GDM1 (cell line): ENCODE data around the gene SLC8A2.
"Not testable (repeated sequence)": the region's sequence is repeated elsewhere in the genome, so short reads cannot be mapped to it uniquely, and the experiment has no call there.

Experiments
- DNase-seq: peaks from one replicate; lab custom pipeline; 2025; lab: John Stamatoyannopoulos, UW

The SLC8A2 gene

DNA sequence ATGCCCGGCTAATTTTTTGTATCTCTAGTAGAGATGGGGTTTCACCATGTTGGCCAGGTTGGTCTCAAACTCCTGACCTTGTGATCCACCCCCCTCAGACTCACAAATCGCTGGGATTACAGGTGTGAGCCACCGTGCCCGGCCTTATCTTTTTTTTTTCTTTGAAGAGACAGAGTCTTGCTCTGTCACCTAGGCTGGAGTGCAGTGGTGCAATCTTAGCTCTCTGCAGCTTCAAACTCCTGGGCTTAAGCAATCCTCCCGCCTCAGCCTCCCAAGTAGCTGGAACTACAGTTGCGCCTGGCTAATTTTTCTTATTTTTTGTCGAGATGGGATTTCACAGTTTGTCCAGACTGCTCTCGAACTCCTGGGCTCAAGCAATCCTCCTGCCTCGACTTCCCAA, 60.0 kb downstream of the SLC8A2 start:
- not testable (repeated sequence) for DNase-seq

- DNase-seq = no peak
Observed at GRCh38 chr19:47411101-47411500, 60.6 kb downstream of the SLC8A2 start.

DNA sequence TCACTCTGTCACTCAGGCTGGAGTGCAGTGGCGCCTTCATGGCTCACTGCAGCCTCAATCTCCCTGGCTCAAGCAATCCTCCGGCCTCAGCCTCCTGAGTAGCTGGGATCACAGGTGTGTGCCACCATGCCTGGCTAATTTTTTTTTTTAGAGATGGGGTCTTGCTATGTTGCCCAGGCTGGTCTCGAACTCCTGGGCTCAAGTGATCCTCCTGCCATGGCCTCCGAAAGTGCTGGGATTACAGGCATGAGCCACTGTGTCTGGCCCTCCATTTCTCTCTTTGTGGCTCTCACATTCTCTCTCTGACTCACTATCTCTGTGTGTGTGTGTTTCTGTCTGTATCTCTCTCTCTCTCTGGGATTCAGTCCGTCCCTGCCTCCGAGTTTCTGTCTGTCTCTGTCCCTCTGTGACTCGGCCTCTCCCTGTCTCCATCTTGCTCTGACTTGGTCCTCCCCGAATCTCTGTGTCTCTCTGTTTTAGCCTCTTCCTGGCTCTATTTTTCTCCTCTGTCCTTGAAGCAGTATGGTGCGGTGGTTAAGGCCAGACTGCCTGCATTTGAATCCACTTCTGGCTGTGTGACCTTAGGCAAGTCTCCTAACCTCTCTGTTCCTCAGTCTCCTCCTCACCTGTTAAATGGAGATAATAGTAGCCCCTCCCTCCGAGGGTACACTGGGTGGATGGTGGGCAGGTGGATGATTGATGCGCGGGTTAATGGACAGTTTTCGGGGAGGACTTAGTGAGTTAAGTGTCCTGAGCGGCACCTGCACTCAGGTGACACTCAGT, 63.3 kb downstream of the SLC8A2 start:
- DNase-seq = no peak

- DNase-seq = no peak
Observed at GRCh38 chr19:47407417-47407774, 64.3 kb downstream of the SLC8A2 start.

DNA sequence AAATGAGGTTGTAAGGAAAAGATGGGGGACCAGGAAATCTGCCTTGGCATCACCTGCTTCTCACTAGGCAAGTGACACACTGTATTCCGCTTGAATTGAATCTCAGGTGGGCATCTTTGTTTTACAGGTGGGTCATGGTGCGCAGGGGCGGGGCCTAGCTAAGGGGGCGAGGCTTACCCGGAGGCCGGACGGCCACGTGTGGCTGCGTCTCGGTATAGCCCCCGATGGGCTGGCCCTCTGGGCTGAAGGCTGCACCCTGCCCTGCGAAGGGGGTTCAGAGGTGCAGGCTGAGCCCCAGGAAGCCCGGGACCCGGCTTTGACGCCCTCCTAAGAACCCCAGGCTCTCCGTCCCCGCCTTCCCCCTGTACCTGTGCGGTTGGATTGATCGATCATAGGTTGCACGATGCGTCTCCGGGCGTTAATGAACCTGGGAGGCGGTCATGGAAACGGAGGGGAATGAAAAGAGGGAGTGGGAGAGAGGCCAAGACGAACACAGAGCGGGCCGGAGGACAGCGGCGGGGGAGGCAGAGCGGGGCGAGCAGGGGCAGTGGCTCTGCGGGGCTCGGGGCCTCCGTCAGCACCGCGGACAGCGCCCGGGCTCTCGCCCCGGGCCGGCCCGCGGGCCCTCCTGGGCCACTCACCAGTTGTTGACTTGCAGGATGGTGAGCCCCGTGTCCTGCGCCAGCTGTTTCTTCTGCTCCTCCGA, 64.8 kb downstream of the SLC8A2 start:
- no peak for DNase-seq

GRCh38 chr19:47405854-47406417, 65.8 kb downstream of the SLC8A2 start:
- DNase-seq = no peak

DNA sequence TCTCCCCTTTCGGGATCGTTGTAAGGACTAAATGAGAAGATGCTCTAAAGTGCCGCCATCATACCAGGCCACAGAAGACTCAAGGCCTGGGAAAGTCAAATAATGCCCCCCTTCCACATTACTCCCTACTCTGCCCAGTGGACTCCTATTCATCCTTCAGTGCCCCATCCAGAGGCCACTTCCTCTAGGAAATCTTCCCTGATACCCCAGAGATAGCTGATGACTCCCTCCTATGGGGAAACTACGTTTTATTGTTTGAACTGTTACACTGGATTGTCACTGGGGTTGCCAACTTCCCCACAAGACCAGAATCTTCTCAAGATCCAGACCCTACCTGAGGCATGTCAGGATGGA, 66.5 kb downstream of the SLC8A2 start:
- no peak for DNase-seq

DNA sequence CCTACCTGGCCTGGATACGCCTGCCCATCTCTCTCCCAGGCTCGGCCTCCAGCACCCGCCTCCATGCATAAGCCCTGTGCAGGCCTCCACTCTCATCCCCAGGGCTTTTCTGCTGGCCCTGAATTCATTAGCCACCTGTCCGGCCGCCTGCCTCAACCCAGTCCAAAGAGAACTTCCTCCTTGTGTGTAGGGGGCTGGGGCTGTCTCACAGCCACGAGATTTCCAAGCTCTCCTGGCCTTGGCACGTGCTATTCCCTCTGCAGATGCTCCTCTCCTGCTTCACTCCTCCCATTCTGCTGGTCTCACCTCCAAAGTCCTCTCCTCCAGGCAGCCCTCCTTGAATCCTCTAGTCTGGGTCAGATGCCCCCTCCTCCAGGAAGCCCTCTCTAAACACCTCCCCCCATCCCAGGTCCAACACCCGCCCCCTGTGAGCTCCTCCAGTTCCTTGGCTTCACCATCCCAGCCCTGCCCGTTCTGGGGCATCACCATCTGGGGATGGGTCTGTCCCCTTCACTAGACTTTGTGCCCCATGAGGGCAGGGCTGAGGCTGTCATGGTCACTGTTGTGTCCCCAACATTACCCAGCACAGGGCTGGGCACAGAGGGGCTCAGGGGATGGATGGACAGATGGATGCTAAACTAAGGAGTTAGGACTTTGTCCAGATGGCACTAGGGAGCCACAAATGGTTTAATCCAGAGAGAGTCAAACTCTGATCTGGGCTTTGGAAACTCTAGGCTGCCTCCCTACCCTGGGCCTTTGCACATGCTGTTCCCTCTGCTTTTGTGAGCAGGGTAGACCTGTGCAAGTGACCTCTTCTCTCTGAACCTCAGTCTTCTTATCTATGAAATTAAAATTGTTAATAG, 67.1 kb downstream of the SLC8A2 start:
- DNase-seq = no peak

GRCh38 chr19:47402504-47402903, 69.2 kb downstream of the SLC8A2 start:
- no peak for DNase-seq

DNA sequence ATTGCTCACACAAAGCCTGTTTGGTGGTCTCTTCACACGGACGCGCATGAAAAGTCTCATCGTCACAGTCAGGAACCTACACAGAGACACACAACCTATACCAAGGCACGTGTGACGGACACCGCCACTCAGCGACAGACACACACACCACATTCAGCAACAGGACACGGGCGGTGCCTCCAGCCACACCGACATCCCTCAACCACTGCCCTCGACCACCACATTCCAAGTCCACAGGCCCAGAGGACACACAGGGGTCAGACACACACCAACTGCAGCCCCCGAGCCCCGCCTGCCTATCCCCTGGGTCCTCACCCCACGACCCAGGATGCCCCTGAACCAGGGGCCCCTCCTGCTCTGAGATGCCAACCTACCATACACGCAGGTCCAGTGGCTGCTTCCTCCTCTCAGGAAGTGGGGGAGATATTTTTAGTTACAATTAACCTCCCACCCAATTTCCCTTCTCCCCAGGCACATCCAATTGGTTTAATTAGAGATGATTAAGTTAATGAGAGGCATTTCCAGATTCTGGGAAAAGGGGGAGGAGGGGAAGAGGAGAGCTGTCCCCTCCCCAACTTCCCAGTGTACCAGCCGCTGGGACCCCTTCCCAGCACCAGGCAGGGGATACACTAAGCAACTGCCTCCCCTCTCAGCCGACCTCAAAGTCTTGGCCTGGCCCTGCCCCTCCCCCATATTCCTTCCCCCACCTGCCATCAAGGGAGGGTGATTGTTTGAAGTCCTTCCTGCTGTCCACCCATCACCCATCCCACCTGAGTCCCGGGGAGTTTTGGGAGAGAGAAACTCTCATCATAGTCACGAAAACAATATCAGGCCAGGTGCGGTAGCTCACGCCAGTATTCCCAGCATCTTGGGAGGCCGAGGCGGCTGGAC, 72.7 kb downstream of the SLC8A2 start:
- no peak for DNase-seq

DNA sequence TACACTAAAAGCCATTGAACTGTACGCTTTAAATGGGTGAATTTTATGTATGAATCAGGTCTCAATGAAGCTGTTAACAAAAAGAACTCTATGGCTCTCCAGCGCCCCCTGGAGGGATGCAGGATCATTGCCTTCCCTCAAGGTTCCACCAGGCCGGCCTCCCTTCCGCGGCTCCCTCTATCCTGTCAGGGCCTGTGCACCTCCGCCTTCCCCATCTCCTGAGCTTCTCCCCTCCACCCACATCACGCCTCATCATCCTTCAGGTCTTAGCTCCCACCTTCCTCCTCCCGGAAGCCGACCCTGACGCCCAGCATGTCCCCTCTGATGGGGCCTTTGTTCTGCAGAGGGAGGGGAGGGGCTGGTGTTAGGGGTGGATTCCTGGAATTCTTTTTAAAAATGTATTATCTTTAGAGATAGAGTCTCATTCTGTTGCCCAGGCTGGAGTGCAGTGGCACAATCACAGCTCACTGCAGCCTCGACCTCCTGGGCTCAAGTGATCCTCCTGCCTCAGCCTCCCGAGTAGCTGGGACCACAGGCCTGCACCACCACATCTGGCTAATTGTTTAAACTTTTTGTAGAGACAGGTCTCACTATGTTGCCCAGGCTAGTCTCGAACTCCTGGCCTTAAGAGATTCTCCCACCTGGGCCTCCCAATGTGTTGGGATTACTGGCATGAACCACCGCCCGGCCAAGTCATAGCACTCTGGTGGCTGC, 80.0 kb downstream of the SLC8A2 start:
- DNase-seq = peak; percentile 34

DNA sequence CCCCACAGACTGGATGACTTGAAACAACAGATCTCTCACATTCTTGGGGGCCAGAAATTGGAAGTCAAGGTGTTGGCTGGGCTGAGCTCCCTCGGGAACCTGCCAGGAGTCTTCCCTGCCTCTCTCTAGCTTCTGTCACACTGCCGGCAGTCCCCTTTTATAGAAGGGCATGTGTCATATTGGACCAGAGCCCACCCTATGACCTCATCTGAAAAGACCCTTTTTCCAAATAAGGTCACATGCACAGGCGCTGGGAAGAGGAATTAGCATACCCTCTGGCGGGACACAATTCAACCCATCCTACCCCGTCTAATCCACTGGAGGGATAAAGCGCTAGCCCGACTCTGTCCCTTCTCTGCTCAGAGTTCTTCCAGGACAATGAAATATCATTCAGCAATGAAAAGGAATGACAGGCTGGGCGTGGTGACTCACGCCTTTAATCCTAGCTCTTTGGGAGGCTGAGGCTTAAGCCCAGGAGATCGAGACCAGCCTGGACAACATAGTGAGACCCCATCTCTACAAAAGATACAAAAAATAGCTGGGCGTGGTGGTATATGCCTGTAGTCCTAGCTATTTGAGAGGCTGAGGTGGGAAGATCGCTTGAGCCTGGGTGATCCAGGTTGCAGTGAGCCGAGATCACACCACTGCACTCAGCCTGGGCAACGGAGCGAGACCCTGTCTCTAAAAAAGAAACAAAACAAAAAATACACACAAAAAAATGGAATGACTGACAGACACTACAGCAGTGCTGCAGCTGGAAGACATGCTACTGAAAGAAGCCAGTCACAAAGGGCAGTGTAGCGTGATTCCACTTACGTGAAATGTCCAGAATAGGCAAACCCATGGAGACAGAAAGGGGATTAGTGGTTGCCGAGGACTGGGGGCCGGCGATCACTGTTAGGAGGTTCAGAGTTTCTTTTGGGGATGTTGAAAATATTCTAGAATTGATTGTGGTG, 80.9 kb downstream of the SLC8A2 start:
- DNase-seq = no peak

DNA sequence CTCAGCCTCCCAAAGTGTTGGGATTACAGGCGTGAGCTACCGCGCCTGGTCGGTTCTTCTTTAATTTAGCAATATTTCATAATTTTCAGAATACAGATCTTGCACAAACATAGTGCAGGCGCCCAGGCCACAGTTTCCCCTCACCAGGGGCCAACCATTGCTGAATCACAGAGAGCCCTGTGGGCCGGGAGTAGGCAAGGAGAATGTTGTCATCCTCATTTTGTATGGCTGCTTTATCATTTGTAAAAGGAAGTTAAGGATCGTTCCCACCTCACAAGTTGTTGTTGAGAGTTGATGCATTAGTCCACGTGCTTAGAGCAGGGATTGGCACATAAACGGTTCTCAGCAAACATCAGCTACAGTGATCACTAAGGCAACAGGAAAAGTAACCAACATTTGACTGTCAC, 82.5 kb downstream of the SLC8A2 start:
- DNase-seq = no peak

GRCh38 chr19:47388721-47389120, 83.0 kb downstream of the SLC8A2 start:
- DNase-seq = not testable (repeated sequence)

DNA sequence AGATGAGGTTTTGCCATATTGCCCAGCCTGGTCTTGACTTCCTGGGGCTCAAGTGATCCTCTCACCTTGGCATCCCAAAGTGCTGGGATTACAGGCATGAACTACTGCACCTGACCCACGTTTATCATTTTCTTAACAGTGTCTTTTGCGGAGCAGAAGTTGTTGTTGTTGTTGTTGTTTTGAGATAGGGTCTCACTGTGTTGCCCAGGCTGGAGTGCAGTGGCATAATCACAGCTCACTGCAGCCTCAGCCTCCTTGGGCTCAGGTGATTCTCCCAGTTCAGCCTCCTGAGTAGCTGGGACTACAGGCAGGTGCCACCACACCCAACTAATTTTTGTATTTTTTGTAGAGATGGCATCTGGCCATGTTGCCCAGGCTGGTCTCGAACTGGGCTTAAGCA, 84.1 kb downstream of the SLC8A2 start:
- not testable (repeated sequence) for DNase-seq

DNA sequence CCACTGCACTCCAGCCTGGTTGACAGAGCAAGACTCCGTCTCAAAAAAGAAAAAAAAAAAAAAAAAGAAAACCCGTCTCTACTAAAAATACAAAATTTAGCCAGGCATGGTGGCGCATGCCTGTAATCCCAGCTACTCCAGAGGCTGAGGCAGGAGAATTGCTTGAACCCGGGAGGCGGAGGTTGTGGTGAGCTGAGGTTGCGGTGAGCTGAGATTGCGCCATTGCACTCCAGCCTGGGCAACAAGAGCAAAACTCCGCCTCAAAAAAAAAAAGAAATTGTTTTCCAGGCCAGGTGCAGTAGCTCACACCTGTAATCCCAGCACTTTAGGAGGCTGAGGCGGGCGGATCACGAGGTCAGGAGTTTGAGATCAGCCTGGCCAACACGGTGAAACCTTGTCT, 85.1 kb downstream of the SLC8A2 start:
- DNase-seq = not testable (repeated sequence)

DNA sequence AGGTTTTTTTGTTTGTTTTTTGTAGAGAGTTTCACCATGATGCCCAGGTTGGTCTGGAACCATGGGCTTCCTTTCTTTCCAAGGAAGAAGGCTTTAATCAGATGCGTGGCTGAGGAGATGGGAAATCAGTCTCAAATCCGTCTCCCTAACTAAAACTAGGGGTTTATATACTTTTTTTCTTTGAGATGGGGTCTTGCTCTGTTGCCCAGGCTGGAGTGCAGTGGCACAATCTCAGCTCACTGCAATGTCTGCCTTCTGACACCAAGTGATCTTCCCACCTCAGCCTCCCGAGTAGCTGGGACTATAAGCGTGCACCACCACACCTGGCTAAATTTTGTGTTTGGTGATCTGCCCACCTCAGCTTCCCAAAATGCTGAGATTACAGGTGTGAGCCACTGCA, 87.2 kb downstream of the SLC8A2 start:
- DNase-seq = not testable (repeated sequence)

DNA sequence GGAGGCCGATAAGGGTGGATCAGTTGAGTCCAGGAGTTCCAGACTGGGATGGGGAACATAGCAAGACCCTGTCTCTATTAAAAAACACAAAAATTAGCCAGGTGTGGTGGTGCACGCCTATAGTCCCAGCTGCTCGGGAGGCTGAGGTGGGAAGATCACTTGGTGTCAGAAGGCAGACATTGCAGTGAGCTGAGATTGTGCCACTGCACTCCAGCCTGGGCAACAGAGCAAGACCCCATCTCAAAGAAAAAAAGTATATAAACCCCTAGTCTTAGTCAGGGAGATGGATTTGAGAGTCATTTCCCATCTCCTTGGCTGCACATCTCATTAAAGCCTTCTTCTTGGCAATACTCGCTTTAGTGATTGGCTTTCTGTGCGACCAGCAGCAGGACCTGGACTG, 87.8 kb downstream of the SLC8A2 start:
- DNase-seq = not testable (repeated sequence)

DNA sequence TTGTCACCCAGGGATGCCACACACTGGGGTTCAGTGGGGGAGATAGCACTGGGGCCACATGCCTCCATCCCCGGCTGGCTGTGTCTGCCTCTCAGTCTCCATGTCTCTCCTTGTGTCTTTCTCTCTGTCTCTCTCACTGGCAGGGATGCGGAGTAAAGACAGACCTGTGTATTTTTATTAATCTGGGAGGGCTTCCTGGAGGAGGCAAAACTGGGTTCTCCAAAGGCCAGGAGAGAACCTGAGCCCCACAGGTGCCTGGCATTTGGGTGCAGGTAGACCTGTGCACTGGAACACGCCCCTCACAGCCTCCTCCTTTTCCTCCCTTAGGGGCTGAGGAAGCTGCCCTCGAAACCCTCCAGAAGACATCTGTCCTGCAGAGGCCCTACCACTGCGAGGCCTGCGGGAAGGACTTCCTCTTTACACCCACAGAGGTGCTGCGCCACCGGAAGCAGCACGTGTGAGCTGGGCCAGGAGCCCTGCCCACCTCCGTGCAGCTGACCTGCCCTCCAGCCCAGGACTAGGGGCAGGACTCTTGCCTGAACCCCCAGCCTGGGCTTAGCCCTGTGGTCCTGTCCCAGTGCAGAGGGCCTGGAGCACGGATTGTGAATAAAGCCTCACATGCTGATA, 89.9 kb downstream of the SLC8A2 start:
- DNase-seq = peak; percentile 15
